ENCODE data around the gene ZNF525. TPM values are rescaled to one million over a fixed set of nuclear protein-coding genes. Genes with fewer than 3 reads are reported as not detected.
A peak's percentile ranks its signal among the peaks of the same experiment; 100 is the strongest.
"Not testable (repeated sequence)": the region's sequence is repeated elsewhere in the genome, so short reads cannot be mapped to it uniquely, and the experiment has no call there.

Gene ZNF525
- polyA plus RNA-seq, 3 donors from 2014 or later, result 4.8 to 10.9 TPM; not detected in 1

GRCh38 chr19:53374743-53375142 is 9.2 kb downstream of the ZNF525 start:
- H3K4me3 Mint-ChIP-seq, result no peak overlapping the region
- peaks cover 58 to 81% (median 72%) of the 10 kb centered on the region in 3 donors for H3K36me3 Mint-ChIP-seq
- no peak overlapping the region for H3K27ac Mint-ChIP-seq
- peaks cover 6 to 27% (median 20%) of the 10 kb centered on the region in 6 donors for H3K9me3 Mint-ChIP-seq
- H3K4me1 Mint-ChIP-seq, result no peaks in the 10 kb centered on the region
- DNase-seq, result no peak
- H3K27me3 Mint-ChIP-seq (ENCODE audit: low read depth in 3 of 3), result no peaks in the 10 kb centered on the region

- Mint-ChIP-seq H3K4me1 (no peaks in the 10 kb centered on the region), H3K36me3 (peaks cover 83 to 94% (median 93%) of the 10 kb centered on the region in 3 donors), H3K27me3 (ENCODE audit: low read depth in 3 of 3) (peaks cover 0 to 4% (median 1%) of the 10 kb centered on the region in 3 donors), H3K9me3 (peaks cover 53 to 92% (median 83%) of the 10 kb centered on the region in 6 donors), H3K4me3 (no peak overlapping the region), H3K27ac (no peak overlapping the region)
- DNase-seq, result no peak
These were observed 15.9 kb downstream of the ZNF525 start for GRCh38 chr19:53381376-53381775.

- peaks cover 32 to 50% (median 35%) of the 10 kb centered on the region in 3 donors for H3K36me3 Mint-ChIP-seq
- H3K4me3 Mint-ChIP-seq, result no peak overlapping the region
- H3K27ac Mint-ChIP-seq, result no peak overlapping the region
- H3K9me3 Mint-ChIP-seq, result peaks cover 35 to 79% (median 72%) of the 10 kb centered on the region in 6 donors
- no peaks in the 10 kb centered on the region for H3K4me1 Mint-ChIP-seq
- no peak for DNase-seq
- peaks cover 0 to 4% (median 1%) of the 10 kb centered on the region in 3 donors for H3K27me3 Mint-ChIP-seq (ENCODE audit: low read depth in 3 of 3)
These were observed 22.7 kb downstream of the ZNF525 start for GRCh38 chr19:53388168-53388567.

DNA sequence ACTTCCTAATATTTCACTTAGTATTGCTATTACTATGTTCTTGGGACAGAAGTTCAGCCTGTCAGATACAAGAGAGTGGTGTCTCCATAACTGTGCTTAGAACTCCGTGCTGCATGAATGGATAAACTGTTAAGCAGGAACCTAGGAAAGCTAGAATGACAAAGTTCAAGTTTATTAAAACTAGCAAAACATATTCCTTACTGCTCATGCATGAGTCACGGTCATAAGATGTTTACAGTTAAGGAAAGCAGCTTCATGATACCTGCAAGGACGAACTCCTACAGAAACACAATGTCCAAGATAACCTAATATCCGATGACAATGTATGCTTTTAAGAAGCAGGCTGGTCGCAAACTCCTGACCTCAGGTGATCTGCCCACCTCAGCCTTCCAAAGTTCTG is 23.4 kb downstream of the ZNF525 start:
- Mint-ChIP-seq H3K36me3 (peaks cover 26 to 46% (median 30%) of the 10 kb centered on the region in 3 donors), H3K27ac (no peak overlapping the region), H3K27me3 (ENCODE audit: low read depth in 3 of 3) (peaks cover 0 to 4% (median 1%) of the 10 kb centered on the region in 3 donors), H3K9me3 (peaks cover 29 to 72% (median 65%) of the 10 kb centered on the region in 6 donors), H3K4me3 (no peak overlapping the region), H3K4me1 (peaks cover 0 to 4% of the 10 kb centered on the region in 2 donors)
- DNase-seq, result no peak

DNA sequence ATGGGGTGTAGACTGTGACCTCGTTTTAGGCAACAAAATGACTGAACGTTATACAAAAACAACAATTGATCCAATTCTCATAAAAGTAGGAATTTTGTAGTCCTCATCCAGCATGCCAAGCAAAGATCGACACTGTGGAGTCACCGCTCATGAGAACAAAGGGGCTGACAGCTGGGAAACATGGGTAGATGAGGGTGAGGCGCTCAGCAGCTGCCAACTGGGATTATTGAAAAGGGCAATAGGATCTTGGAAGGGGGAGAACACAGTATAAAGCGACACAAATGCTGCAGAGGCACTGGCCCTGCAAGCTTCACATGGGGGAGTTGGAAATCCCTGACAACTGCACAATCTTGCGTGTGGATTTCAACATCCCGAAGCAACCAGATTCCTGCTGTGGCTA is 24.1 kb downstream of the ZNF525 start:
- Mint-ChIP-seq H3K27me3 (ENCODE audit: low read depth in 3 of 3) (peaks cover 0 to 5% (median 2%) of the 10 kb centered on the region in 3 donors), H3K36me3 (peaks cover 24 to 43% (median 26%) of the 10 kb centered on the region in 3 donors), H3K4me3 (no peak overlapping the region), H3K27ac (no peak overlapping the region), H3K9me3 (peaks cover 28 to 66% (median 58%) of the 10 kb centered on the region in 6 donors), H3K4me1 (peaks cover 1 to 9% of the 10 kb centered on the region in 2 donors)
- no peak for DNase-seq

- Mint-ChIP-seq H3K4me3 (no peak overlapping the region), H3K27me3 (ENCODE audit: low read depth in 3 of 3) (peaks cover 1 to 6% (median 5%) of the 10 kb centered on the region in 3 donors), H3K9me3 (peaks cover 26 to 62% (median 54%) of the 10 kb centered on the region in 6 donors), H3K36me3 (peaks cover 20 to 39% (median 22%) of the 10 kb centered on the region in 3 donors), H3K4me1 (peaks cover 4 to 13% of the 10 kb centered on the region in 2 donors), H3K27ac (no peak overlapping the region)
- no peak for DNase-seq
These were observed 24.5 kb downstream of the ZNF525 start for GRCh38 chr19:53389978-53390377.

DNA sequence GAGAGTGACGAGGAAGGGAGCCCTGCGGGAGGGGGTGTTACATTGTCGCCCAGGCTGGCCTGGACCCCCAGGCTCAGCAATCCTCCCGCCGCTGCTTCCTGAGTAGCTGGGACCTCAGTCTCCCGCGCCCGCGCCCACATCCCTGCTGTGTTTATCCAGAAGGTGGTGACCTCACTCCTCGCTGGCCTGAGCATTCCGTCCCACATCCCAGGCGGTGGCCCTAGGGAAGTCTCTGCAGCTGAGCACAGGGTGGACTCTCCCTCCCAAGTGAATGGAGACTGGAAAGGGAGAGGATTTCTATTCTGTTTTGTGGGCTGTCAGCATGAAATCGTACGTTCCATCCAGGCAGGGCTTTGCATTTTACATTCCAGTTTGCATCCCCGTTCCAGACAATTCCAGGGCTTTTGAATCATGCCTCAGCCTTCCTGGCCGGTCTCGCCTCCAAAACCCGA is 29.0 kb downstream of the ZNF525 start:
- peak overlapping the region; percentile 84 to 98 (median 92) for H3K27ac Mint-ChIP-seq
- H3K27me3 Mint-ChIP-seq (ENCODE audit: low read depth in 3 of 3), result peaks cover 5 to 9% (median 6%) of the 10 kb centered on the region in 3 donors
- peaks cover 24 to 41% of the 10 kb centered on the region in 2 donors for H3K4me1 Mint-ChIP-seq
- H3K4me3 Mint-ChIP-seq, result peak overlapping the region; percentile 96 to 99 (median 97)
- peaks cover 12 to 19% (median 13%) of the 10 kb centered on the region in 3 donors for H3K36me3 Mint-ChIP-seq
- DNase-seq, result no peak
- H3K9me3 Mint-ChIP-seq, result peaks cover 6 to 18% (median 15%) of the 10 kb centered on the region in 6 donors

DNA sequence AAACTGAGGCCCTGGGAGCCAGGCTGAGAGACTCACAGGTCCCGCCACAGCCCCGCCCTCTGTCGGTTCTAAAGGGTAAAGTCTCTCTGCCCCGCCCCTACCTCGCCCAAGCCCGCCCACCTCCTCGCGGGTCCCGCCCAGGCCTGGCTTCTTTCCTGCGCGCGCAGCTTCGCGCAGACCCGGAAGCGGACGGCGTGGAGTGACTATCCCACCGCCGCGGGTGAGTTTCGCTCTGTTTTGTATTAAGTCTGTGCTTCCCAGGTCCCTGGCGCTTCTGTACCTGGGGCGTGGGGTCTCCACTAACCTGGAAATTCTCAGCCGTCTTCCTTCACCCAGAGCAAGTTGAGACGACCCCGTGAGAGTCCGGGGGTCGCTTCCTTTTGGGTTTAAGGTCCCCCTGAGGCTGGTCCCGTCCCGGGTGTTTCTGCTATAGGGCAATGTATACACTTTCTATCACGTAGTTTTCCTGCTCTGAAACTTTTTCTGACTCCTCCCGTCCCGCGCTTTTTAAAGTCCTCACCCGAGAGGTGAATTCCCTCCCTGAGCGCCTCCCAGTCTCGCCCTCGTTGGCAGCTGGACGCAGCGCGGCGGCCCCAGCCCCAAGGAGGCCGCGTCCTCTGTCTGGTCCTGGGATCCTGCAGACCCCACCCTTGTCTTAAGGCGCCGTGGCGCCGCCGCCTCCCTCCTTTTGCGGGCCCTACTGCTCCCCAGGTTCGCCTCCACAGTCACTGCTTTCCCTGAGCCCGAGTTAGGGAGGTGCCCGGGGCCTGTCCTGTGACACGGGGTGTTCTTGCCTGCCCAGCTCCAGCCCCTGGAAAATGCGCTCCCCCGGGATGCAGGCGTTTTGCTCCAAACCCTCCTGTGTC is 29.7 kb downstream of the ZNF525 start, which contains the start of gene ZNF765:
ZNF765 (plus strand) TSS at position 176 of the 866 bp plus-strand sequence. CDS start 2,867 bp downstream, outside the sequence.
- H3K4me3 Mint-ChIP-seq, result peak within 1 kb of the TSS; percentile 96 to 99 (median 97)
- H3K9me3 Mint-ChIP-seq, result peaks cover 3 to 12% (median 10%) of the 10 kb centered on the region in 6 donors
- peaks cover 15 to 21% (median 18%) of the 10 kb centered on the region in 3 donors for H3K36me3 Mint-ChIP-seq
- peak; percentile 96 to 97 (median 96) for DNase-seq
- peaks cover 25 to 41% of the 10 kb centered on the region in 2 donors for H3K4me1 Mint-ChIP-seq
- H3K27me3 Mint-ChIP-seq (ENCODE audit: low read depth in 3 of 3), result peaks cover 5 to 9% (median 6%) of the 10 kb centered on the region in 3 donors
- H3K27ac Mint-ChIP-seq, result peak within 1 kb of the TSS; percentile 84 to 98 (median 92)

GRCh38 chr19:53395840-53396524 is 30.5 kb downstream of the ZNF525 start:
- not testable (repeated sequence) for H3K9me3 Mint-ChIP-seq; DNase-seq; H3K27me3 Mint-ChIP-seq (ENCODE audit: low read depth in 3 of 3)
- peaks cover 20 to 28% (median 23%) of the 10 kb centered on the region in 3 donors for H3K36me3 Mint-ChIP-seq
- peak overlapping the region; percentile 96 to 99 (median 97) for H3K4me3 Mint-ChIP-seq
- H3K27ac Mint-ChIP-seq, result peak overlapping the region; percentile 84 to 98 (median 92)
- H3K4me1 Mint-ChIP-seq, result peaks cover 27 to 41% of the 10 kb centered on the region in 2 donors

DNA sequence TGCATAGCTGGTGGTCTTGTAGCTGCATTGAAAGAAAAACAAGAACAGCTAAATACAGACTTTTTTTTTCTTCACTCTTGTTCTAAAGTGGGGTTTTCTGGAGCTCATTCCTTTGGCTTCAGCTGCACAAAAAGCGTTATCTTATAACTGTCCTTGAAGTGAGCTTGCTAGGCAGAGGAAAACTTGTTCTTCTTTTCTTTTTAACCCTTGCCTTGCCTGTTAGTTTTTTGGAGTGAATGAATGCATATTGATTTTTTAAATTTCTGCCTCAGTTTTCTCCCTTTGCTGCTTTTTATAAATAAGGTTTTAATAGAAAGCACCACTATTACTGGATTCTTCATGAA is 31.0 kb downstream of the ZNF525 start:
- H3K4me1 Mint-ChIP-seq, result peaks cover 27 to 41% of the 10 kb centered on the region in 2 donors

GRCh38 chr19:53397918-53398317 is 32.4 kb downstream of the ZNF525 start:
- Mint-ChIP-seq H3K9me3 (peaks cover under 1 to 17% (median 7%) of the 10 kb centered on the region in 6 donors), H3K36me3 (peaks cover 35 to 44% (median 41%) of the 10 kb centered on the region in 3 donors), H3K4me1 (peaks cover 27 to 41% of the 10 kb centered on the region in 2 donors), H3K27ac (peak overlapping the region in 1 of 6 donors; percentile 30)
- DNase-seq; H3K4me3 Mint-ChIP-seq; H3K27me3 Mint-ChIP-seq (ENCODE audit: low read depth in 3 of 3): not testable (repeated sequence)

More for the DNA sequence above, 31.0 kb downstream of the ZNF525 start:
- H3K36me3 Mint-ChIP-seq, result peaks cover 24 to 30% (median 28%) of the 10 kb centered on the region in 3 donors
- H3K27me3 Mint-ChIP-seq (ENCODE audit: low read depth in 3 of 3), result peaks cover 5 to 9% (median 6%) of the 10 kb centered on the region in 3 donors
- H3K27ac Mint-ChIP-seq, result peak overlapping the region in 4 of 6 donors; percentile 24 to 94 (median 88)
- H3K9me3 Mint-ChIP-seq, result peaks cover 0 to 7% (median 3%) of the 10 kb centered on the region in 6 donors
- H3K4me3 Mint-ChIP-seq, result peak overlapping the region; percentile 96 to 99 (median 97)
- DNase-seq, result no peak

- Mint-ChIP-seq H3K27me3 (ENCODE audit: low read depth in 3 of 3) (peaks cover 0 to under 1% (median 0%) of the 10 kb centered on the region in 3 donors), H3K4me3 (no peak overlapping the region), H3K9me3 (peaks cover 63 to 97% (median 88%) of the 10 kb centered on the region in 6 donors), H3K36me3 (peaks cover 66 to 69% (median 68%) of the 10 kb centered on the region in 3 donors), H3K4me1 (no peaks in the 10 kb centered on the region), H3K27ac (no peak overlapping the region)
- no peak for DNase-seq
These were observed 44.1 kb downstream of the ZNF525 start for GRCh38 chr19:53409505-53410204.
